GM06990 (cell line): ENCODE results near the gene HOXA1.

Experiments
- DNase-seq: peaks from one replicate; pipeline ENCODE4 v3.0.0-alpha.2; 2011; ENCODE audit not compliant: insufficient read length; ENCODE audit errors: extremely low read depth
- H3K27me3 ChIP-seq: replicated peaks from 2 replicates; pipeline ENCODE4 v1.6.0; 2011; ENCODE audit warnings: low read length; ENCODE audit not compliant: control insufficient read depth, insufficient read depth
- H3K36me3 ChIP-seq: 2 replicates; pipeline ENCODE4 v1.5.1; 2011; ENCODE audit warnings: low read length; ENCODE audit not compliant: control insufficient read depth, insufficient read depth
- H3K4me3 ChIP-seq: replicated peaks from 2 replicates; pipeline ENCODE4 v1.5.1; 2011; ENCODE audit warnings: low read depth, mild to moderate bottlenecking, control low read depth, low read length
- CTCF ChIP-seq: IDR thresholded peaks from 2 replicates; pipeline ENCODE4 v1.5.1; 2011; ENCODE audit warnings: low read length, control low read depth, mild to moderate bottlenecking, inconsistent platforms; ENCODE audit not compliant: insufficient read depth, poor library complexity, severe bottlenecking

HOXA1 gene

DNA sequence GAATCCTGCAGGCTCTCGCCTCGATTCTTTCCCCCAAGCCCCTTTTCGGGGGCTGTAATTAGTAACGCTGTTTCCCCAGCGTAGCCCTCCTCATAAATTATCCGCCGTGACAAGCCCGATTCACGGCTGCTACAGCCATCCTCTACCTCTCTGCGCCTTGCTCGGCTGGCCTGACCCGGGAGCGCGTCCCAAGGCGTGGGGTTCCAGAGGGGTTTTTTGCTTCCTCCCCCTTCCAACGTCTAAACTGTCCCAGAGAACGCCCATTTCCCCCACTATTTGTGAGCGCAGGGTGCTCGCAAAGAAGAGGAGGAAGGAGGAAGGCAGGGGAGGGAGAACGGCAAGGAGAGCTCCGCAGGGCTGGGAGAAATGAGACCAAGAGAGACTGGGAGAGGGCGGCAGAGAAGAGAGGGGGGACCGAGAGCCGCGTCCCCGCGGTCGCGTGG lies 46.8 kb upstream of the HOXA1 start:
- DNase-seq = no peak
- Histone ChIP-seq H3K36me3 (no peaks in the 10 kb centered on the region), H3K4me3 (no peak overlapping the region), H3K27me3 (no peaks in the 10 kb centered on the region; the same call in 1 of the 2 replicates)
- no peak for TF ChIP-seq CTCF

DNA sequence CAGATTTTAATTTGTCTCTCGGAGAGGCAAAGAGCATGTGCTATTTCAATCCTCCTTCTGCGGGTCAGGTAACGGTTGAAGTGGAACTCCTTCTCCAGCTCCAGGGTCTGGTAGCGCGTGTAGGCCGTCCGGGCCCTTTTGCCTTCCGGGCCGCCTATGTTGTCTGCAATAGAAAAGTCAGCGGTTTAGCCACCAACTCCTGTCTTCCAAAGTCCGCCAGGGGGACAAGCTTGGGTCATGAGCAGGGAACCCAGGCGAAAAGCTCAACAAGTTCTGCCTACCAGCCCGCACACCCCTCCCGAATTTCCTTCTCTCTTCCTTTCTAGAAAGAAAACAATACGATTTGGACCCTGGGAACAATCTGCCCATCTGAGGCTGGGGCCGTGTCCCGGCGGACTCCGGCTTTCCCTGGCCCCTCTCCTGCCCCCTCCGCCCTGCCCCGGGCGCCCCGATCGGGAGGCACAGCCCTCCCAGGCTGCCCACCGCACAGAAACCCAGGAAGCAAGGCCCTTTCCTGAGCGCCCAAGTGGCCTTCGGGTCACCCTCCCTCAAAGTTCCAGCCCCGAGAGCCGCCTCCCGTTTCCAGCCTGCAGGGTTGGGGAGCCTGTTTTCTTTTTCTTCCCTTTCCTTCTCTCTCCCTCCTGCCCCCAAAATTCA lies 46.3 kb upstream of the HOXA1 start:
- no peak for DNase-seq

GRCh38 chr7:27141137-27141922 lies 45.5 kb upstream of the HOXA1 start:
- no peak for DNase-seq
- TF ChIP-seq CTCF = no peak
- H3K27me3 ChIP-seq = no peaks in the 10 kb centered on the region
- no peak overlapping the region for H3K4me3 ChIP-seq
- H3K36me3 ChIP-seq = no peaks in the 10 kb centered on the region

More for the DNA sequence above, 46.3 kb upstream of the HOXA1 start:
- no peaks in the 10 kb centered on the region for H3K36me3 ChIP-seq
- H3K27me3 ChIP-seq = no peaks in the 10 kb centered on the region
- no peak overlapping the region for H3K4me3 ChIP-seq
- TF ChIP-seq CTCF = no peak

- TF ChIP-seq CTCF = no peak
- no peaks in the 10 kb centered on the region for H3K36me3 ChIP-seq
- no peaks in the 10 kb centered on the region for H3K27me3 ChIP-seq
- DNase-seq = no peak
- no peak overlapping the region for H3K4me3 ChIP-seq
These were observed 44.5 kb upstream of the HOXA1 start for GRCh38 chr7:27140126-27140857.

DNA sequence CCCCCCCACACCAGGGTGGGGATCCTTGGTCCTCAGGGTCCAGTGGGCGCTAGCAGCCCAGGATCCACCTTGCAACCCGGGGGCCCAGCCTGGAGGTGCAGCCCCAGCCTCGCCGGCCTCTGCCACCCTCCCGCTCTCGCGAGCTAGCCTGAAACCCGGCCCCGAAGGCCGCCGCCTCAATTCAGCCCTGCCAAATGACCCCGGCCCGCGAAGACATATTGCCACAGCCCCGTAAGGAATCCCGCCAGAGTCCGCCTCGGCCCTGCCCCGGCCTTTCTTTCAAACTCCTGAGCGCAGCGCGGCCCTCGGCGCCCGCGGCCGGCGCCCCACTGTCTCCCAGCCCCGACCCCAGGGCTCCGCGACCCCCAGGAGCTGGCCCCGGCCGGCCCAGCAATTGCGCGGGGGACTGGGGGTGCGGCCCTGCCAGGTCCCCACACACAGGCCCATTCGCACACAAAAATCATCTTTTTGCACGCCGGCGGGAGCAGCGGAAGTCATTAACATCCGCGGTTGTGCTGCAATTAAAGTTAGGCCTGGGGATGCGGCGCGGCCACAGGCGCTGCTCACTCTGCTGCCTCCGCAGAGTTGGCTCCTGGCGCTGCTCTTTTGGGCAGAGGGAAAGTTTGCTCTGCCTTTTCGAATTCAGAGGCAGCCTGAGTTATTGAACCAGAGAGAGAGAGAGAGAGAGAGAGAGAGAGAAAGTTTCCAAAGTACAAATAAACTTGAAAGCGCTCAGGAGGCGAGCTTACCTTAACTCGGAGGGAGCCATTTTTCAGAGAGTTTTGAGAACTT lies 43.7 kb upstream of the HOXA1 start:
- Histone ChIP-seq H3K27me3 (no peaks in the 10 kb centered on the region), H3K4me3 (no peak overlapping the region), H3K36me3 (no peaks in the 10 kb centered on the region)
- no peak for TF ChIP-seq CTCF
- DNase-seq = no peak
